Stimulated activated CD4-positive, alpha-beta T cell treated with anti-CD3 and anti-CD28 coated beads, Interleukin-12 subunit alpha, Interleukin-12 subunit beta, amount 100 ng/mL, for 48 hours (primary cell): ENCODE data around the gene HORMAD2.

Experiments used
- DNase-seq, 3 donors: peaks; one replicate each; pipeline ENCODE4 v3.0.0-alpha.2; 2020; ENCODE audit warnings: low read depth in 2 of 3, low spot score in 1 of 3

HORMAD2 gene

DNA sequence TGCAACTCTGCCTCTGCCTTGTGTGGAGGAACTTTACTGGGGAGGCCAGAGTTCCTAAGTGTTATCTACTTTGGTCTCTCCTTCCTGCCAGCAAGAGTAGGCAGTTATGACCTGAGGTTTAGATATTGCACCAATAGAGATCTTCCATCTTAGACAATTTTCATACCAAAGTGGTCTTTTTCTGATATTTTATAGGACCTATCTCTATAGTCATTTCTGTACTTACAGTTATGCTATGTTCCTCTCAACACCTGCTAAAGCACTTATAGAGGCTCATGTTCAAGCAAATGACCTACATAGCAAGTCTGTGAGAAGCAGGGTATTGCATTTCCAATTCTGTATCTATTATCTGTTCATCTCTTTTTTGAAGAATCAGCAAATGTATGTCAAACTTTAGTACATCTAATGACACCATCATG lies 80.8 kb downstream of the HORMAD2 start:
- DNase-seq, result no peak

DNA sequence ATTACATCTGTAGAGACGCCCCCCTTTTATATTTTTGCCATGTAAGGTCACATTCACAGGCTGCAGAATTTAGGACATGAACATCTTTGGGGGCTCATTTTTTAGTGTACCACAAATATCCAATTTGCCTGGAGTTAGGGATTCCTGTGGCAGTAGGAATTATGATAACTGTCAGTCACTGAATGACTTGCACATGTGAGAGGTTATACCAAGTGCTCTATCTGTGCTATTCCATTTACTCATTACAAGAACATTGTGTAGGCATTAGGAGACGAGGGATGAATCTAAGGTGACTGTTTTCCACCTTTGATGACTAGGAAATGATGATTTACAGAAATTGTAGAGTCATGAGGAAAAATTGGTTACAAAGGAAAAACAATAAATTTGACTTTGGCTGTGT lies 87.0 kb downstream of the HORMAD2 start:
- no peak for DNase-seq

DNA sequence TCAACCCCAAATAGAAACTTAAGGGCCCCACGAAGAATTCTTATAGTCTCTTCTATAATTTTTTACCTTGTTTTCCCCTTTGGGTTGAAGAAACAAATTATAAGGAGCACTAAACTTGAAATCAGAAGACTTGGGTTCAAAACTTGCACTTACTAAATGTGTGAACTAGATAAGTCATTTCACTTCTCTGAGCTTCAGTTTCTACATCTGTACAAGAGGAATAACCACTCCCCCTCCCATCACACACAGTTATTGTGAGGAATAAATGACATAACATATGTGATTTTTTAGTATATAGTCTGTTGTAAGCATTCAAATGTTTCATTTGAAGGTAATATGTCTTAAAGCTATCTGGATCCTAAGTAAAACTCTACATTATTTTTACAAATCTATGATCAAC lies 87.5 kb downstream of the HORMAD2 start:
- DNase-seq, result no peak

GRCh38 chr22:30169002-30169401 lies 88.7 kb downstream of the HORMAD2 start:
- no peak for DNase-seq

- peak in 1 of 3 donors; percentile 31 for DNase-seq
These were observed 89.9 kb downstream of the HORMAD2 start for GRCh38 chr22:30170129-30170528.

DNA sequence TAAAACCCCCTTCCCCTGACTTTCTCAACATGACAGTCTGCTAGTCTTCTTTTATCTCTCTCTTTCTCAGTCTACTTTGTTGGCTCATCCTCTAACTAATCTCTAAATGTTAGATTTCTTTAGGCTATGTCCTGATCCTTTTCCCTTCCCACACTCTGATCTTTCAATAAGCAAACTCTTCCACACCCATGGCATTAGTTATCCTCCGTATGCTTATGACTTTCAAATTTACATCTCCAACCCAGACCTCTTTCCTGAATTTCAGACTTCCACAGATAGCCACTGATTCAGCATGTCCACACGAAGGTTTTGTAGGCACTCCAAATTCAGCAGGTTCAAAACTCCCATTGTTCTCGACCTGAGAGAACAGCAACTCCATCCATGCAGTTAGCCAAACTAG lies 90.7 kb downstream of the HORMAD2 start:
- DNase-seq, result no peak

GRCh38 chr22:30175690-30176288 lies 95.5 kb downstream of the HORMAD2 start:
- no peak for DNase-seq

GRCh38 chr22:30176431-30176830 lies 96.2 kb downstream of the HORMAD2 start:
- DNase-seq, result no peak

GRCh38 chr22:30178181-30179126 lies 98.2 kb downstream of the HORMAD2 start:
- DNase-seq, result peak in 2 of 3 donors; percentile 57 to 70

DNA sequence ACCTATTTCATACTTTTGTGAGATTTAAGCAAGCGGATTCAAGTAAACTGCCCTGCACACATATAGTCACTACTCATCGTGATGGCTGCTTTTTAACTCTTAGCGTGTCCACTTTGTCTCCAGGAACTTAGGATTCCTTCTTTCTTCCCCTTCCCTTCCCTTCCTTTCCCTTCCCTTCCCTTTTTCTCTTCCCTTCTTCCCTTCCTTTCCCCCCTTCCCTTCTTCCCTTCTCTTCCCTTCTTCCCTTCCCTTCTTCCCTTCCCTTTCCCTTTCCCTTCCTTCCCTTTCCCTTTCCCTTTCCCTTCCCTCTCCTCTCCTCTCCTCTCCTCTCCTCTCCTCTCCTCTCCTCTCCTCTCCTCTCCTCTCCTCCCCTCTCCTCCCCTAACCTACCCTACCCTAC lies 100.4 kb downstream of the HORMAD2 start:
- DNase-seq, result no peak

DNA sequence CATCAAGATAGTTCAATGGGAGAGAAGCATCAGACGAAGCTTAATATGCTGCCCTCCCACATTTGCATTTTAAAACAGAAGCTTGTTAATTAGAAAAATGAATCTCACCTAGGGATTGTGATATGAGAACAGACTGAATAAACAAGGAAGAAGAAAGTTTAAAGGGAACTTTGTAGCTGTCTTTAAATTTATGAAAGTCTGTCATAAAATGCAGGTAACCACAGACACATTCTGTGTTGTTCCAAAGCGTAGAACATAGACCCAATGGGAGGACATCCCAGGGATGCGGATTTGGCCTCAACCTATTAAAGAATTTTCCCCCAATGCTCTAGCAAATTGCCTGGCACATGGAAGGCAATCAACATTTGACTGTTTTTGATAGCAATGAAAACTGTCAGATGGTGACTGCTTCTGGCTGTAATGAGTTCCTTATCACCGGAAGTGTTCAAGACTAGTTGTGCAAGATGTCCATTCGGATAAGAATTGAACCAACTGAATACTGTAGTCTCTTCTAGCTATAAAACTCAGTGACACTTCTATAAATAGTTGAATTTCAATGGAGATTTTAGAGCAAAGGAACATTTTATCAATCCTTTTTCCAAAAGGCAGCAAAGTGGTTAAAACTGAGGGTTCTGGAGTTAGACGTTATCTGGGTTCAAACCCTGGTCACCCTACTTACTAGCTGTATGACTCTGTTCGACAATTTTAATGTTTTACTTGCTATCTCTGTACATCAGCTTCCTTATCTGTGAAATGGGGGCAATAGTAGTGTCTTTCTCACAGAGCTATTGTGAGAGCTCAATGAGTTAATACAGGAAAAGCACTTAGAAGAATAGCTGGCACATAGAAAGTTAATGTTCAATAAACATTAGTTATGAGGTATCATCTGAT lies 101.4 kb downstream of the HORMAD2 start:
- DNase-seq, result no peak

- no peak for DNase-seq
These were observed 102.1 kb downstream of the HORMAD2 start for GRCh38 chr22:30182350-30182745.

GRCh38 chr22:30182815-30183214 lies 102.6 kb downstream of the HORMAD2 start:
- DNase-seq, result no peak

- DNase-seq, result no peak
These were observed 103.0 kb downstream of the HORMAD2 start for GRCh38 chr22:30183271-30183670.

DNA sequence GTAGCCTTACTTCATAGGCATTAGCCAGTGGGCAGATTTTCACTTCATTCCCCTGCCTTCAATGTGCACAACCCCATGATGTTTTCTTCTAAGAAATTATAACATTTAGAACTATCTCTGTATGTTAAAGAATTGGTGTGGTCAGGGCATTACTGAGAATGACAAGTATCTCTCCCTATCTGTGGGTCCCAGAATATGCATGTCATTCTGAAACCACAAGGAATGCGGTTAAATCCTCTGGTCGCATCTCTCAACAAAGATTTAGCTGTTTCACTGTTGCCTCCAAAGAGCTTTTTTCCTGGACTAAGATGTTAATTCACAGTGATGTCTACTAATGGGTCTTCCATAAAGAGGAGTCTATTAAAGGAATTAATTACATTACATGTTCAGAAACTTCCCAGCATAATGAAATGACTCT lies 103.6 kb downstream of the HORMAD2 start:
- DNase-seq, result no peak

DNA sequence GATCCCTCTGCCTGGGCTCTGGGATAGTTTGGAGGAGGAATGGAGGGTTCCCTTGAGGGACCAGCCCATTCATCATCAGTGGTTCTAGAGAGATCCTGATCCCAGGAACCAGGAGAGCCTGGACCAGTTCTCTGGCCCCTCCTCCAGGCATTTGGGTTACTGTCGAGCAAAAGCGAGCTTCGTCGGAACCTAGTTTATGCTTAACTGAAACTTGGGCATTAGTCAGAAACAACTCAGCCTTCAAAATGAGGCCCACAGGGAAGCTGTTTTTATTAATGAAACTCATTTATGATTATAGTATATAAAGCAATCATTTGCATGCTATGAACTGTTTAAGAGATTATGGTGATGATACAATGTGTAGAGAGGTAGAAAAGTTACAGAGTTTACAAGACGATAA lies 104.9 kb downstream of the HORMAD2 start:
- DNase-seq, result peak in 1 of 3 donors; percentile 32

DNA sequence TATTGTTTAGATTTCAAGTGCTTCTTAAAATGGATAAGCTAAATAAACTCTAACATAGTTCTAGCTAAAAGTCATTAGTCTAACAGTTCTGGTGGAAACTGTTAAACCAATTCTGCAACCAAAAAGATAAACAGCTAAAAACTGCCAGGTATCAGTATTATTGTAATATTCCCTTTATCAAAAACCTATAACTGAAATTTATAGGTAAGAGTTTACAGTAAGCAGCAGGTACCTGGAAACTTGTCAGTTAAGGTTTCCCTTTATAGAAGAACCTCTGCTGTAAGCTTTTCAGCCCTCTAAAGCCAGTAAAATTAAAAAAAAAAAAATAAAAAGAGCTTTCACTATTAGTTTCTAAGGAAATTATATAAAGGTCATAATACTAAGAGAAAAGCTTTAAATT lies 105.3 kb downstream of the HORMAD2 start:
- no peak for DNase-seq

DNA sequence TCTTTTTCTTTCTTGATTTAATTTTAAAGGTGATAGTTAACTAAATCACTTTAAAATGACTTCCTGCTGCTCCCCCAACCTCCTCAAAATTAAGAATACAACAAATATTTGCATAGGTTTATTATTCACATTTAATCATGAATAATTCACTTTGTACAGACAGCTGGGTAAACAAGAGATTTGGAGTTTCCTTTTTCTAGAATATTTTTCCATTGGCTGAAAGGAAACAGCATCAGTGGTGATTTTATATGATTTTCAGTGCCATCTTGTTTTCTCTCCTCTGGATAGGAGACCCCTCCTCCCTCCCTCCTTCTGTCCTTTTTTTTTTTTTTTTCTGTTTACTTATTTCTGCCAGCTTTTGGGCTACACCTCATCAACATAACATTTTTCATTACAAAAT lies 105.8 kb downstream of the HORMAD2 start:
- no peak for DNase-seq

GRCh38 chr22:30186510-30186909 lies 106.2 kb downstream of the HORMAD2 start:
- DNase-seq, result no peak

GRCh38 chr22:30187094-30187493 lies 106.8 kb downstream of the HORMAD2 start:
- no peak for DNase-seq
